Right lobe of liver (tissue), 6 donors: Measurements from ENCODE around the gene CYYR1. TPM values are rescaled to one million over a fixed set of nuclear protein-coding genes. Genes with fewer than 3 reads are reported as not detected.

Experiments
- ATAC-seq, 4 donors: fragments of 200-7000 bp; cut with Tn5 transposase; one replicate each; pipeline ENCODE4 v1.9.1; 2020; ENCODE audit warnings: mild to moderate bottlenecking in 4 of 4, moderate library complexity in 4 of 4
- DNase-seq, 3 donors: peaks; one replicate each; pipeline ENCODE4 v3.0.0-alpha.2; 2020
- H3K27ac ChIP-seq, 3 donors: fragments of 200-600 bp; one replicate each; pipeline ENCODE4 v1.8.0; 2022
- H3K27me3 ChIP-seq, 2 donors: fragments of 200-600 bp; one replicate each; pipeline ENCODE4 v1.8.0; 2022
- H3K36me3 ChIP-seq, 4 donors: fragments of 200-600 bp; sonication (generic) in 1 of 4; one replicate each; pipeline versions ENCODE4 v1.5.1 to v1.8.0; 2017 to 2022; ENCODE audit warnings: control low read depth in 1 of 4
- H3K4me1 ChIP-seq, 4 donors: fragments of 200-600 bp; sonication (generic) in 1 of 4; one replicate each; pipeline versions ENCODE4 v1.5.1 to v1.8.0; 2017 to 2022; ENCODE audit warnings: control low read depth in 1 of 4
- H3K4me3 ChIP-seq, 3 donors: fragments of 200-600 bp; one replicate each; pipeline ENCODE4 v1.8.0; 2022
- H3K9me3 ChIP-seq, 4 donors: fragments of 200-600 bp; sonication (generic) in 1 of 4; one replicate each; pipeline versions ENCODE4 v1.5.1 to v1.8.0; 2017 to 2022; ENCODE audit warnings: control low read depth in 1 of 4
- POLR2A ChIP-seq: fragments of 450-650 bp; IDR thresholded peaks from one replicate; pipeline ENCODE4 v1.6.1; 2017; ENCODE audit warnings: antibody characterized with exemption, mild to moderate bottlenecking
- WGBS: methylation state at CpG from one replicate; pipeline ENCODE4 v1.1.6; 2018; ENCODE audit warnings: low coverage, low lambda C conversion rate; ENCODE audit not compliant: insufficient coverage; ENCODE audit errors: missing lambda C conversion rate; 5-methylcytosine and 5-hydroxymethylcytosine counted together
- intact Hi-C, 2 donors: fragments of 100-400 bp; cut with DNase I; formaldehyde crosslinking; loops; one replicate each; pipeline versions ENCODE4 v1.11.2 to v1.14.1; 2022
- total RNA-seq, 6 experiments: library from RNA; depleted of rRNA in 2 of 6; stranded (reverse); fragments of >200 nt in 2 of 6; fragmentation: NEBNext Ultra II Directional in 3 of 6; extraction: Animal tissue kit (Norgen Biotek cat#: 25700) in 3 of 6; gene quantifications; one replicate each; pipeline versions ENCODE4 v1.1.0 to v1.2.4, GENCODE V29; 2016 to 2023
- TF ChIP-seq, protein P1 (sequence below), 4 donors: fragments of 200-600 bp in 3 of 4; fragments of 450-650 bp in 1 of 4; IDR thresholded peaks; one replicate each; pipeline versions ENCODE4 v1.5.1 to v1.8.0; 2016 to 2022; ENCODE audit warnings: antibody characterized with exemption in 4 of 4, mild to moderate bottlenecking in 2 of 4
- donor health status: DM: no; HTN: yes; CAD: no.
- donor health status: DM: no; HTN: no; CAD: no.
- donor health status: DM: no; HTN: no; CAD: no.
- donor health status: DM: no; HTN: yes; CAD: no.
- donor health status: DM: no; HTN: yes; CAD: no.

CYYR1 gene
- total RNA-seq, 6 experiments from 2014 or later: 1.4 to 3.3 (median 2.0) TPM

DNA sequence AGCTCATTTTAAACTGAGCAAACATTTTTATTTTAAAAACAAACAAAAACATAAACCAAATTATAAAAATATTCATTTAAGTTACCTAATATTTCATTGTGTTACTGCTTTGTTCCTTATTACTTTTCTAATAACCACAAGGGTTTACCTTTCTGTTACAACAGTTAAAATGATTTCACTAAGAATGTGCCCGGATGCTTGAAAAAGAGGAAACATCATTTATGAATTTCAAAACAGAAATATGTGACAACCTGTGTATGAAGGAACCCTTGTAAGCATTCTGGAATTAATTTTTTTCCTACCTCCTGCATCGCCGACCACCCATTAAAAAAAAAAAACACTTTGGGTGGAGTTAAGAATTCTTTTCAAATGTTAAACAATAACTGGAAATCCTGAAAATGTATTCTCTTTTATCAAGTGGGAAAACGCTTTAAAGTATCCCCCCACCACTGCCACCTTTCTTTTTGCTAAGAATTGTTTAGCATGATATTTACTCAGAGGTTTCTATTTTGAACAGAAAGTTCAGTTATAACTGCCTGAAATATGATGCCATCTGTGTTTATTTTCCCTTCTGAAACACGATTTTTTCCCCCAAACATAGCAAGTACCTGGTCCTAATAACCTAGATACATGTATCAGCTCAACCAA lies 9.1 kb downstream of the CYYR1 start:
- no peak overlapping the region for H3K27ac ChIP-seq
- H3K27me3 ChIP-seq: no peaks in the 10 kb centered on the region
- WGBS: 20% methylated on average over 5 of the region's 5 CpGs
- no peaks in the 10 kb centered on the region for H3K4me1 ChIP-seq
- no peak for ATAC-seq
- no peaks in the 10 kb centered on the region for H3K36me3 ChIP-seq
- TF ChIP-seq, protein P1, sequence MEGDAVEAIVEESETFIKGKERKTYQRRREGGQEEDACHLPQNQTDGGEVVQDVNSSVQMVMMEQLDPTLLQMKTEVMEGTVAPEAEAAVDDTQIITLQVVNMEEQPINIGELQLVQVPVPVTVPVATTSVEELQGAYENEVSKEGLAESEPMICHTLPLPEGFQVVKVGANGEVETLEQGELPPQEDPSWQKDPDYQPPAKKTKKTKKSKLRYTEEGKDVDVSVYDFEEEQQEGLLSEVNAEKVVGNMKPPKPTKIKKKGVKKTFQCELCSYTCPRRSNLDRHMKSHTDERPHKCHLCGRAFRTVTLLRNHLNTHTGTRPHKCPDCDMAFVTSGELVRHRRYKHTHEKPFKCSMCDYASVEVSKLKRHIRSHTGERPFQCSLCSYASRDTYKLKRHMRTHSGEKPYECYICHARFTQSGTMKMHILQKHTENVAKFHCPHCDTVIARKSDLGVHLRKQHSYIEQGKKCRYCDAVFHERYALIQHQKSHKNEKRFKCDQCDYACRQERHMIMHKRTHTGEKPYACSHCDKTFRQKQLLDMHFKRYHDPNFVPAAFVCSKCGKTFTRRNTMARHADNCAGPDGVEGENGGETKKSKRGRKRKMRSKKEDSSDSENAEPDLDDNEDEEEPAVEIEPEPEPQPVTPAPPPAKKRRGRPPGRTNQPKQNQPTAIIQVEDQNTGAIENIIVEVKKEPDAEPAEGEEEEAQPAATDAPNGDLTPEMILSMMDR (IDR thresholded peaks at IDR 0.05): no peak
- no peak for TF ChIP-seq POLR2A
- H3K4me3 ChIP-seq: no peak overlapping the region
- no peaks in the 10 kb centered on the region for H3K9me3 ChIP-seq
- intact Hi-C loops: no loop called here
- DNase-seq: no peak

DNA sequence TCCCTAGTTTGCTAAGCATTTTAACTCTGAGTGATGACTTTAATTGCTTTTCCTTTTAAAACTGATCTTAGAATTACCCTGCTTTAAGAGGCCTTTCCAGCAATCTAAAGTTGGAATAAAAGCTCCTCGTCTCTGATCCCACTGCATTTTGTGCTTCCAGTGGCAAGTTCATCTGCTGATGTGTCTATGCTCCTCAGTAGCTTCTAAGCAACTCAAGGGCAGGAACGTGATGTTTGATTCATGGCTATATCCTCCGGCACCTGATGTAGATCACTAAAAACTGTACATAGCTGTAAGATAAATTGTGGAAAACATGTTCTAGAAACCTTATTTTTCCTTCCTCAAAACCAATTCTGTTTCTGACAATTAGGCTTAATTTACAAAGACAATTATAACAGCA lies 12.5 kb downstream of the CYYR1 start:
- no peaks in the 10 kb centered on the region for H3K4me1 ChIP-seq
- H3K27ac ChIP-seq: no peak overlapping the region
- no peaks in the 10 kb centered on the region for H3K36me3 ChIP-seq
- WGBS: 61% methylated on average over 3 of the region's 3 CpGs
- no peak overlapping the region for H3K4me3 ChIP-seq
- TF ChIP-seq, protein P1 (IDR thresholded peaks at IDR 0.05): no peak
- no peak for TF ChIP-seq POLR2A
- H3K9me3 ChIP-seq: no peaks in the 10 kb centered on the region
- intact Hi-C loops: no loop called here
- no peak for ATAC-seq
- H3K27me3 ChIP-seq: no peaks in the 10 kb centered on the region
- no peak for DNase-seq

DNA sequence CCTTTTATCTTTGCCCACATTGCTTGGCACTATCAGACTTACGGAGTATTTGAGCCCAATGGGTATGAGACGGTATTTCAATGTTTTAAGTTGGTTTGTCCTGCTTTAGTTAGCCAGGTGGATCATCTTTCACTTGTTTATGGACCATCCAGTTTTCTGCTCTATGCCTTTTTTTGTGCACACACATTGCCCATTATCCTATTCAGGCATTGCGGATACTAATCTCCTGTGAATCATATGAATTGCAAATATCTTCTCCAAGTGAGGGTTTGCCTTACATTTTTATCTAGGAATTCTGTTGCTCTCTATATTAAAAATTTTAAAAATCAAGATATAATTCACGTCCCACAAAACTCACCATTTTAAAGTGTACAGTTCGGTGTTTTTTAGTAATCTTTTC lies 14.0 kb downstream of the CYYR1 start:
- TF ChIP-seq, protein P1 (IDR thresholded peaks at IDR 0.05): no peak
- no peak for TF ChIP-seq POLR2A
- H3K4me3 ChIP-seq: no peak overlapping the region
- no peak for ATAC-seq
- H3K36me3 ChIP-seq: no peaks in the 10 kb centered on the region
- no peaks in the 10 kb centered on the region for H3K9me3 ChIP-seq
- 60% methylated on average over 5 of the region's 5 CpGs for WGBS
- H3K27ac ChIP-seq: no peak overlapping the region
- H3K4me1 ChIP-seq: no peaks in the 10 kb centered on the region
- H3K27me3 ChIP-seq: no peaks in the 10 kb centered on the region
- DNase-seq: no peak
- intact Hi-C loops: no loop called here

DNA sequence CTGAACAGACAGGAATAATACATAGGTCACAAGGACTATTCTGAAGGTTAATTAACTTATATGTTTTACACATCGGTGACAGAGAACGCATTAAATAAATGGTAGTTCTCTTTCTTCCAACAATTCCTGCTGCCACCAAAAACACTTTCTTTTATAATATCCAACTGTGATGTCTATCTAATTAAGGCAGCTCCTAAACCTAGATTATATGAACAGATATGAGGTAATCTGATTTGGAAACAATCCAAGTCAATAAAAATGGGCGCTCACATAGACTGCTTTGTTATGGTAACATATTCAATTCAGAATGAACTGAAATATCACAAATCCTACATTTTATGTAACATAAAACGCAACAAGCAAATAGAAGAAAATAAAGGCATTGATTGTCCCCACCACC lies 16.0 kb downstream of the CYYR1 start:
- ATAC-seq (no peak), DNase-seq (no peak)
- Histone ChIP-seq H3K4me1 (no peaks in the 10 kb centered on the region), H3K36me3 (no peaks in the 10 kb centered on the region), H3K4me3 (no peak overlapping the region), H3K27me3 (no peaks in the 10 kb centered on the region), H3K9me3 (no peaks in the 10 kb centered on the region), H3K27ac (no peak overlapping the region)
- intact Hi-C loops: no loop called here
- WGBS: 72% methylated on average over 4 of the region's 4 CpGs
- TF ChIP-seq POLR2A: no peak
- TF ChIP-seq, protein P1 (IDR thresholded peaks at IDR 0.05): no peak
